HepG2 (cell line): ENCODE results near the gene KDM2B. TPM values are rescaled to one million over a fixed set of nuclear protein-coding genes. Genes with fewer than 3 reads are reported as not detected.

Experiments used
- BORCS8-MEF2B ChIP-seq: sonication (generic); formaldehyde crosslinking; IDR thresholded peaks from 2 replicates; pipeline ENCODE4 v1.8.0; 2022; ENCODE audit warnings: mild to moderate bottlenecking, missing genetic modification reagents
- FOXO1 ChIP-seq: sonication (generic); formaldehyde crosslinking; IDR thresholded peaks from 2 replicates; pipeline ENCODE4 v1.4.0; 2020; ENCODE audit warnings: missing genetic modification reagents
- GMEB1 ChIP-seq: sonication (generic); formaldehyde crosslinking; IDR thresholded peaks from 2 replicates; pipeline ENCODE4 v1.5.1; 2020; ENCODE audit warnings: missing genetic modification reagents, mild to moderate bottlenecking, borderline replicate concordance
- GPN1 ChIP-seq: sonication (generic); formaldehyde crosslinking; IDR thresholded peaks from 2 replicates; pipeline ENCODE4 v1.5.1; 2020; ENCODE audit warnings: missing genetic modification reagents, borderline replicate concordance
- MED1 ChIP-seq: sonication (generic); formaldehyde crosslinking; IDR thresholded peaks from 2 replicates; pipeline ENCODE4 v1.4.0; 2020; ENCODE audit warnings: missing genetic modification reagents
- MXD3 ChIP-seq: IDR thresholded peaks from 2 replicates; pipeline ENCODE4 v1.6.1; 2016; ENCODE audit warnings: mild to moderate bottlenecking, missing biosample characterization, missing genetic modification reagents
- MYPOP ChIP-seq: sonication (generic); formaldehyde crosslinking; IDR thresholded peaks from 2 replicates; pipeline ENCODE4 v1.8.1; 2023; ENCODE audit warnings: mild to moderate bottlenecking, moderate library complexity, missing genetic modification reagents
- PHF8 ChIP-seq: sonication (generic); formaldehyde crosslinking; IDR thresholded peaks from 2 replicates; pipeline ENCODE4 v1.5.0; 2020; ENCODE audit warnings: missing genetic modification reagents
- POLR2A ChIP-seq, 2 experiments: IDR thresholded peaks; 2 replicates each; pipeline ENCODE4 v1.6.1; 2011; ENCODE audit warnings: low read depth in 2 of 2, low read length in 2 of 2, mild to moderate bottlenecking in 1 of 2, moderate library complexity in 1 of 2; ENCODE audit not compliant: insufficient read depth in 1 of 2
- SALL2 ChIP-seq: sonication (generic); formaldehyde crosslinking; IDR thresholded peaks from 2 replicates; pipeline ENCODE4 v1.8.1; 2023; ENCODE audit warnings: mild to moderate bottlenecking, missing genetic modification reagents, inconsistent platforms
- TAF1 ChIP-seq: sonication (generic); formaldehyde crosslinking; IDR thresholded peaks from 2 replicates; pipeline ENCODE4 v1.4.0; 2020; ENCODE audit warnings: missing genetic modification reagents
- ZBTB42 ChIP-seq: sonication (generic); formaldehyde crosslinking; IDR thresholded peaks from 2 replicates; pipeline ENCODE4 v1.5.0; 2020; ENCODE audit warnings: mild to moderate bottlenecking, missing genetic modification reagents
- ZFP91 ChIP-seq: sonication (generic); formaldehyde crosslinking; IDR thresholded peaks from 2 replicates; pipeline ENCODE4 v1.9.0; 2022; ENCODE audit warnings: missing genetic modification reagents, mild to moderate bottlenecking, borderline replicate concordance
- ZNF180 ChIP-seq: sonication (generic); formaldehyde crosslinking; IDR thresholded peaks from 2 replicates; pipeline ENCODE4 v1.4.0; 2020; ENCODE audit warnings: low read depth, missing genetic modification reagents, borderline replicate concordance
- ZNF382 ChIP-seq: sonication (generic); formaldehyde crosslinking; IDR thresholded peaks from 2 replicates; pipeline ENCODE4 v1.5.0; 2020; ENCODE audit warnings: missing genetic modification reagents, mild to moderate bottlenecking, borderline replicate concordance
- ZNF770 ChIP-seq: sonication (generic); formaldehyde crosslinking; IDR thresholded peaks from 2 replicates; pipeline ENCODE4 v1.5.0; 2020; ENCODE audit warnings: mild to moderate bottlenecking, missing genetic modification reagents
- ZNF776 ChIP-seq: sonication (generic); formaldehyde crosslinking; IDR thresholded peaks from 2 replicates; pipeline ENCODE4 v1.4.0; 2020; ENCODE audit warnings: mild to moderate bottlenecking, missing genetic modification reagents
- ZNF792 ChIP-seq: IDR thresholded peaks from 2 replicates; pipeline ENCODE4 v1.6.1; 2016
- ZSCAN31 ChIP-seq: sonication (generic); formaldehyde crosslinking; IDR thresholded peaks from 2 replicates; pipeline ENCODE4 v1.5.0; 2020; ENCODE audit warnings: low read depth, mild to moderate bottlenecking, missing genetic modification reagents
- polyA plus RNA-seq, 8 experiments: library from polyadenylated mRNA; depleted of rRNA in 3 of 8; stranded (reverse) in 7 of 8; unstranded in 1 of 8; fragments of >200 nt; fragmentation: Illumina TruSeq in 4 of 8; extraction: Trizol in 4 of 8; gene quantifications; 2 replicates each; pipeline versions ENCODE4 v1.2.1 to v1.2.3, GENCODE V29; 2011 to 2016; ENCODE audit warnings: low read depth in 4 of 8, missing spikeins in 1 of 8, mixed read lengths in 1 of 8; ENCODE audit not compliant: insufficient read depth in 1 of 8
- total RNA-seq, 5 experiments: library from RNA; depleted of rRNA; stranded (reverse); fragments of >200 nt; fragmentation: Illumina TruSeq; extraction: Trizol; gene quantifications; 2 replicates each; pipeline ENCODE4 v1.2.3, GENCODE V29; 2016; ENCODE audit warnings: low read depth in 1 of 5

KDM2B gene
- total and polyA plus RNA-seq, 2 of the 13 experiments (the other 11 are each of a cell fraction or from before 2014, with no cell fraction given) = 17.5 to 26.1 TPM

- no peak for TF ChIP-seq ZNF180 (CRISPR knock-in tag)
- TF ChIP-seq MXD3 = 0 out of 2 replicates have a peak, but pooled peaks have one; percentile 34
- no peak for TF ChIP-seq MED1
- 0 out of 2 replicates have a peak, but pooled peaks have one; percentile 6 for TF ChIP-seq ZNF792 (CRISPR knock-in tag)
- TF ChIP-seq POLR2A (IDR thresholded peaks at IDR 0.05; ENCODE audit: insufficient read depth in 1 of 2, low read depth in 2 of 2, low read length in 2 of 2) = peak in 1 of 2 experiments; percentile 55; a peak in 2 of 4 replicates
- peak; percentile 55; the same call in 1 of the 2 replicates for TF ChIP-seq PHF8 (CRISPR knock-in tag)
- TF ChIP-seq BORCS8-MEF2B = peak; percentile 67; the same call in 1 of the 2 replicates
- 0 out of 2 replicates have a peak, but pooled peaks have one; percentile 62 for TF ChIP-seq ZBTB42 (CRISPR knock-in tag)
- TF ChIP-seq GMEB1 (CRISPR knock-in tag) = peak; percentile 18; the same call in 1 of the 2 replicates
- no peak for TF ChIP-seq ZNF382 (CRISPR knock-in tag)
- TF ChIP-seq ZFP91 = peak; percentile 67; the same call in 1 of the 2 replicates
- no peak for TF ChIP-seq GPN1 (CRISPR knock-in tag)
- TF ChIP-seq ZNF770 (CRISPR knock-in tag) = no peak
- TF ChIP-seq SALL2 (CRISPR knock-in tag) = 0 out of 2 replicates have a peak, but pooled peaks have one; percentile 23
- TF ChIP-seq FOXO1 = 0 out of 2 replicates have a peak, but pooled peaks have one; percentile 11
- TF ChIP-seq ZNF776 (CRISPR knock-in tag) = 0 out of 2 replicates have a peak, but pooled peaks have one; percentile 66
- 0 out of 2 replicates have a peak, but pooled peaks have one; percentile 9 for TF ChIP-seq TAF1 (CRISPR knock-in tag)
- TF ChIP-seq ZSCAN31 = peak; percentile 72
- no peak for TF ChIP-seq MYPOP (CRISPR knock-in tag)
Observed at GRCh38 chr12:121467638-121468498, 113.0 kb downstream of the KDM2B start (continued).
